HG02943 (cell line): ENCODE measurements around the gene LGR4.

Source experiments
- ATAC-seq: cut with Tn5 transposase; IDR thresholded peaks from one replicate; pipeline ENCODE4 v1.9.1; 2021; ENCODE audit warnings: mild to moderate bottlenecking, low read depth, moderate library complexity; ENCODE audit not compliant: unreplicated experiment

Gene LGR4

GRCh38 chr11:27406498-27407354 lies 65.9 kb downstream of the LGR4 start:
- no peak for ATAC-seq

GRCh38 chr11:27405134-27405533 lies 67.5 kb downstream of the LGR4 start:
- no peak for ATAC-seq

- no peak for ATAC-seq
Measured at GRCh38 chr11:27404427-27404826, 68.2 kb downstream of the LGR4 start.

- ATAC-seq: no peak
Measured at GRCh38 chr11:27403195-27403594, 69.4 kb downstream of the LGR4 start.

GRCh38 chr11:27402450-27402849 lies 70.1 kb downstream of the LGR4 start:
- ATAC-seq: no peak

GRCh38 chr11:27401833-27402316 lies 70.7 kb downstream of the LGR4 start:
- no peak for ATAC-seq

- ATAC-seq: no peak
Measured at GRCh38 chr11:27401280-27401832, 71.2 kb downstream of the LGR4 start.

- ATAC-seq: no peak
Measured at GRCh38 chr11:27398400-27398770, 74.2 kb downstream of the LGR4 start.

- ATAC-seq: no peak
Measured at GRCh38 chr11:27397624-27398399, 74.8 kb downstream of the LGR4 start.

- ATAC-seq: no peak
Measured at GRCh38 chr11:27396259-27396839, 76.2 kb downstream of the LGR4 start.

GRCh38 chr11:27395556-27396258 lies 76.9 kb downstream of the LGR4 start:
- ATAC-seq: no peak

- no peak for ATAC-seq
Measured at GRCh38 chr11:27394781-27395228, 77.8 kb downstream of the LGR4 start.

GRCh38 chr11:27392278-27393114 lies 80.1 kb downstream of the LGR4 start:
- no peak for ATAC-seq

- no peak for ATAC-seq
Measured at GRCh38 chr11:27391331-27392015, 81.1 kb downstream of the LGR4 start.

- ATAC-seq: no peak
Measured at GRCh38 chr11:27390318-27391295, 82.0 kb downstream of the LGR4 start.

GRCh38 chr11:27388869-27389268 lies 83.7 kb downstream of the LGR4 start:
- ATAC-seq: no peak

- ATAC-seq: no peak
Measured at GRCh38 chr11:27388001-27388400, 84.6 kb downstream of the LGR4 start.

GRCh38 chr11:27387362-27387761 lies 85.2 kb downstream of the LGR4 start:
- no peak for ATAC-seq
